Measurements from ENCODE around the gene GNAT3.
A peak's percentile ranks its signal among the peaks of the same experiment; 100 is the strongest.

Gene GNAT3

GRCh38 chr7:80417211-80417793 lies 94.6 kb downstream of the GNAT3 start:
- peak; percentile 72 for DNase-seq (ENCODE audit: low spot score)

GRCh38 chr7:80415522-80415921 lies 96.3 kb downstream of the GNAT3 start:
- DNase-seq (ENCODE audit: low spot score): no peak

GRCh38 chr7:80415114-80415513 lies 96.8 kb downstream of the GNAT3 start:
- DNase-seq (ENCODE audit: low spot score): no peak

- no peak for DNase-seq (ENCODE audit: low spot score)
These were observed 97.5 kb downstream of the GNAT3 start for GRCh38 chr7:80414331-80414730.

- DNase-seq (ENCODE audit: low spot score): no peak
These were observed 98.4 kb downstream of the GNAT3 start for GRCh38 chr7:80413383-80413945.

- no peak for DNase-seq (ENCODE audit: low spot score)
These were observed 99.0 kb downstream of the GNAT3 start for GRCh38 chr7:80412842-80413241.

GRCh38 chr7:80411621-80412020 lies 100.2 kb downstream of the GNAT3 start:
- DNase-seq (ENCODE audit: low spot score): no peak

GRCh38 chr7:80410081-80410480 lies 101.8 kb downstream of the GNAT3 start:
- DNase-seq (ENCODE audit: low spot score): no peak

Measured in cerebellar cortex (tissue), 1 donor.